Ishikawa (cell line): ENCODE results near the gene KRAS.

Experiments used
- CEBPB ChIP-seq: IDR thresholded peaks from 2 replicates; pipeline ENCODE4 v1.6.1; 2012
- CREB1 ChIP-seq: IDR thresholded peaks from 2 replicates; pipeline ENCODE4 v1.6.1; 2012; ENCODE audit warnings: low read depth
- EGR1 ChIP-seq: IDR thresholded peaks from 2 replicates; pipeline ENCODE4 v1.6.1; 2012
- EP300 ChIP-seq: IDR thresholded peaks from 2 replicates; pipeline ENCODE4 v1.6.1; 2012; ENCODE audit warnings: borderline replicate concordance
- FOXM1 ChIP-seq: IDR thresholded peaks from 2 replicates; pipeline ENCODE4 v1.6.1; 2012; ENCODE audit warnings: low read depth, borderline replicate concordance
- NFIC ChIP-seq: IDR thresholded peaks from 2 replicates; pipeline ENCODE4 v1.6.1; 2012
- RAD21 ChIP-seq: IDR thresholded peaks from 2 replicates; pipeline ENCODE4 v1.6.1; 2012; ENCODE audit warnings: low read depth
- TAF1 ChIP-seq: IDR thresholded peaks from 2 replicates; pipeline ENCODE4 v1.6.1; 2012; ENCODE audit warnings: low read depth, mild to moderate bottlenecking
- TCF12 ChIP-seq: IDR thresholded peaks from 2 replicates; pipeline ENCODE4 v1.6.1; 2012; ENCODE audit warnings: low read depth
- TEAD4 ChIP-seq: IDR thresholded peaks from 2 replicates; pipeline ENCODE4 v1.6.1; 2012
- YY1 ChIP-seq: IDR thresholded peaks from 2 replicates; pipeline ENCODE4 v1.6.1; 2012; ENCODE audit warnings: low read depth
- ZBTB7A ChIP-seq: IDR thresholded peaks from 2 replicates; pipeline ENCODE4 v1.6.1; 2012; ENCODE audit warnings: low read depth
- TF ChIP-seq, protein P1 (sequence below): IDR thresholded peaks from 2 replicates; pipeline ENCODE4 v1.6.1; 2012; ENCODE audit warnings: low read depth, mild to moderate bottlenecking
- TF ChIP-seq, protein P2 (sequence below): IDR thresholded peaks from 2 replicates; pipeline ENCODE4 v1.6.1; 2012
- TF ChIP-seq, protein P3 (sequence below): IDR thresholded peaks from 2 replicates; pipeline ENCODE4 v1.6.1; 2012

The KRAS gene

DNA sequence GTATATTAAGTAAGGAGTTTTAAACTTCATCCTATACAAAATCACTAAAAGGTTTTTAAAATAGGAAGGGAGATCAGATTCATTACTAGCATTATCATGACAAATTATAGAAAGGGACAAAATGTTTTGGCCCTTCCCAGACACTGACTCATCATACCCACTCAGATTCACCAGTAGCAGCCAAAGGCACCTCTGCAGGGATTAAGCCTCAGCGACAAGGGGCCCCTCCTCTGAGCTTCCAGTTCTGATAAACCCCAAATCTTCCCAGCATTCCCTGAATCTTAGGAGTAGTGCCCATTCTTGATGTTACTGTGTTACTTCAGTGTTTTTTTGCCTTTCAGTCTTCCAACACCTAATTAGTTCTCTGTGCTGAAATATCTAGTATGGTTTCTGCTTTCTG, 14.5 kb downstream of the KRAS start:
- TF ChIP-seq TAF1 (no peak), EGR1 (no peak), CREB1 (no peak), CEBPB (no peak), NFIC (no peak), RAD21 (no peak), YY1 (no peak), FOXM1 (no peak), EP300 (no peak), TCF12 (no peak), ZBTB7A (no peak)
- TF ChIP-seq, protein P1, sequence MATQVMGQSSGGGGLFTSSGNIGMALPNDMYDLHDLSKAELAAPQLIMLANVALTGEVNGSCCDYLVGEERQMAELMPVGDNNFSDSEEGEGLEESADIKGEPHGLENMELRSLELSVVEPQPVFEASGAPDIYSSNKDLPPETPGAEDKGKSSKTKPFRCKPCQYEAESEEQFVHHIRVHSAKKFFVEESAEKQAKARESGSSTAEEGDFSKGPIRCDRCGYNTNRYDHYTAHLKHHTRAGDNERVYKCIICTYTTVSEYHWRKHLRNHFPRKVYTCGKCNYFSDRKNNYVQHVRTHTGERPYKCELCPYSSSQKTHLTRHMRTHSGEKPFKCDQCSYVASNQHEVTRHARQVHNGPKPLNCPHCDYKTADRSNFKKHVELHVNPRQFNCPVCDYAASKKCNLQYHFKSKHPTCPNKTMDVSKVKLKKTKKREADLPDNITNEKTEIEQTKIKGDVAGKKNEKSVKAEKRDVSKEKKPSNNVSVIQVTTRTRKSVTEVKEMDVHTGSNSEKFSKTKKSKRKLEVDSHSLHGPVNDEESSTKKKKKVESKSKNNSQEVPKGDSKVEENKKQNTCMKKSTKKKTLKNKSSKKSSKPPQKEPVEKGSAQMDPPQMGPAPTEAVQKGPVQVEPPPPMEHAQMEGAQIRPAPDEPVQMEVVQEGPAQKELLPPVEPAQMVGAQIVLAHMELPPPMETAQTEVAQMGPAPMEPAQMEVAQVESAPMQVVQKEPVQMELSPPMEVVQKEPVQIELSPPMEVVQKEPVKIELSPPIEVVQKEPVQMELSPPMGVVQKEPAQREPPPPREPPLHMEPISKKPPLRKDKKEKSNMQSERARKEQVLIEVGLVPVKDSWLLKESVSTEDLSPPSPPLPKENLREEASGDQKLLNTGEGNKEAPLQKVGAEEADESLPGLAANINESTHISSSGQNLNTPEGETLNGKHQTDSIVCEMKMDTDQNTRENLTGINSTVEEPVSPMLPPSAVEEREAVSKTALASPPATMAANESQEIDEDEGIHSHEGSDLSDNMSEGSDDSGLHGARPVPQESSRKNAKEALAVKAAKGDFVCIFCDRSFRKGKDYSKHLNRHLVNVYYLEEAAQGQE = no peak
- TF ChIP-seq, protein P2, sequence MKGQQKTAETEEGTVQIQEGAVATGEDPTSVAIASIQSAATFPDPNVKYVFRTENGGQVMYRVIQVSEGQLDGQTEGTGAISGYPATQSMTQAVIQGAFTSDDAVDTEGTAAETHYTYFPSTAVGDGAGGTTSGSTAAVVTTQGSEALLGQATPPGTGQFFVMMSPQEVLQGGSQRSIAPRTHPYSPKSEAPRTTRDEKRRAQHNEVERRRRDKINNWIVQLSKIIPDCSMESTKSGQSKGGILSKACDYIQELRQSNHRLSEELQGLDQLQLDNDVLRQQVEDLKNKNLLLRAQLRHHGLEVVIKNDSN = no peak
- TF ChIP-seq, protein P3, sequence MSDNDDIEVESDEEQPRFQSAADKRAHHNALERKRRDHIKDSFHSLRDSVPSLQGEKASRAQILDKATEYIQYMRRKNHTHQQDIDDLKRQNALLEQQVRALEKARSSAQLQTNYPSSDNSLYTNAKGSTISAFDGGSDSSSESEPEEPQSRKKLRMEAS = no peak

DNA sequence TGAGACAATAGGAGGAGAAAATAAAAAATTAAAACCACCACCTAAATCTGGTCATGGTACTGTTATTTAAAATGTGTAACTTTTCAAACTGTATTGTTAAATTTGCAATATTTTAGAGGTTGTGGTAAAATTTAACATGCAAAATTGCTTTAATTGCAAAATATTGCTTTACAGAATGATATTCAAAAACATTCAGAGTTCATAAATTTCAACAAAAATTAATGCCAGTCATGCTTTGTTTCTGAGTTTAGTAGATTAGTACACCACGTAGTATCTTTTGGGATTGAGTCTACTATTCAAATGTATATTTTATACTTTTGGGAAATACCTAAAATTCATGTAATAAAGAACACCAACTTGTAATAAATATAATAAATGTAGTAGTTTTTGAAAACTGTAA, 37.4 kb downstream of the KRAS start:
- TF ChIP-seq RAD21 (no peak), ZBTB7A (no peak), CEBPB (no peak)
- TF ChIP-seq, protein P2 = no peak

DNA sequence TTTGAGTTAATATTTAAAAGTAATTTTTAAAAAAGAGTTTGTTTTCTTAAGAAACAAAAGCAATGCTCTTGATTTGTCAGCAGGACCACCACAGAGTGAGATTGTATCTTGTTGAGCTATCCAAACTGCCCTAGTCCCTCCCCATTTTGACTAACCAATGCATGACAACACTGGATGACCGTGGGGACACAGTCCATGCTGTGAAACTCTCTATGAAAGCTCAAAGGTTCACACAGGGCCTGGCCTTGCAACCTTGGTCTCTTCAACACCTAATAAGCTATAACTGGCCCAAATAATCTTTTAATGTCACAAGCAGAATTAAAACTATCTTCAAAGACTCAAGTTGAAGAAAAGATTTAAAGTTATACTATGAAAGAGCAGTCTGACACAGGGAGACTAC, 42.2 kb downstream of the KRAS start:
- no peak for TF ChIP-seq NFIC
- no peak for TF ChIP-seq ZBTB7A
- TF ChIP-seq, protein P3 = no peak
- no peak for TF ChIP-seq YY1
- no peak for TF ChIP-seq RAD21
- no peak for TF ChIP-seq TEAD4
- no peak for TF ChIP-seq CREB1
- TF ChIP-seq, protein P2 = no peak
- TF ChIP-seq CEBPB = no peak
- no peak for TF ChIP-seq TAF1
- TF ChIP-seq EP300 = no peak
- TF ChIP-seq EGR1 = no peak
- TF ChIP-seq, protein P1 = no peak
- TF ChIP-seq FOXM1 = no peak
- TF ChIP-seq TCF12 = no peak

DNA sequence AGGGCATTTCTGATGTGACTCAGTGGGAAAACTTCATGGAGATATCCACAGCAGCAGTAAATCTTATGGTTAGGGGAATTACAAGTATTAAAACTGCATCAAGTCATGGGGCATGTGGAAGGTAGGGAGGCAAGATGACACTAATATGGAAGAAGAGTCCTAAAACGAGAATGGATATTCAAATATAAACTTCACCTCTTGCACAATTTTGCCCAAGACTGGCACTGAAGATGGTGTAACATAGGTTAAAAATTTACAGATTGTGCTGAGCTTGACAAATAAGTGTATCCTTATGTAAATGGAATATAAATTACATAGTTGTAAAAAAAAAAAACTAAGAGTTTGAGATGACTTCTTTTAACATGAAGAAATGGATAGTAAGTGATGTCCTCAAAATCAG, 42.9 kb downstream of the KRAS start:
- no peak for TF ChIP-seq FOXM1
- no peak for TF ChIP-seq YY1
- TF ChIP-seq, protein P3 = no peak
- TF ChIP-seq EP300 = no peak
- TF ChIP-seq NFIC = no peak
- TF ChIP-seq, protein P2 = no peak
- TF ChIP-seq CEBPB = no peak
- no peak for TF ChIP-seq CREB1
- no peak for TF ChIP-seq TAF1
- TF ChIP-seq, protein P1 = no peak
- TF ChIP-seq EGR1 = no peak
- TF ChIP-seq TEAD4 = no peak
